GM19238 (cell line): ENCODE measurements around the gene NXPE4.

ENCODE experiments used
- DNase-seq: peaks from one replicate; pipeline ENCODE4 v3.0.0; 2011; ENCODE audit warnings: low spot score; ENCODE audit not compliant: insufficient read length

The NXPE4 gene

DNA sequence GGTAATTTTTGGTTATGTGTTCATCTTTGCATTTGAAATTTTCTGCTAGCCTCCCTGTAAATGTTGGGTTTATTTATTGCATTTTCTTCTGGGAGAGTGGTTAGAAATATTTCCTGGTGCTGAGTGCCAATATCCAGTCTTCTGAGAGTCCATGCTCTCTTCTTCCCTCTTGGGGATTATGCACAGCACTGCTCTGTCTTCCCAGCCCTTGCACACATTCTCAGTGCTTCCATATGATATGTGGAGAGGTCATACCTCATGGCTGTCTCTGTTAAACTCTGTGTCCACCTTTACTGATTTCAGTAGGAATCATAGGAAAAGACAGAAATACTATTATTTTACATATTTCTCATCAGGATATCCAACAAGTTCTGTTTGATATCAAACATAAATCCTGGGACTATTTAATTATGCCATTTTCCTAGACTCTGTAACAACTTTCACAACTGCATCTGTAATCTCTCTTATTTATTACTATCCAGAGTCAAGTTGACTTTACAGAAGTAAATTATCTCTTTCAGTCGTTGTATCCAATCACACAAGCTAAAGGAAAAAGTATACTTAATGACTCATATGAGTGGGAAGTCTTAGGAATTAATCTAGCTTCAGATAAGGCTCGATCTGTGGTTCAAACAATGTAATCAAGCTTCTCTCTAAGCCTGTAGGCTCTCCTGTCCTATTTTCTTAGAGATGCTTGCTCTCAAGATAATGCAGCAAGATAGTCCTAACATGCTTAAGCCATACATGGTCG is 33.2 kb downstream of the NXPE4 start:
- DNase-seq = no peak

DNA sequence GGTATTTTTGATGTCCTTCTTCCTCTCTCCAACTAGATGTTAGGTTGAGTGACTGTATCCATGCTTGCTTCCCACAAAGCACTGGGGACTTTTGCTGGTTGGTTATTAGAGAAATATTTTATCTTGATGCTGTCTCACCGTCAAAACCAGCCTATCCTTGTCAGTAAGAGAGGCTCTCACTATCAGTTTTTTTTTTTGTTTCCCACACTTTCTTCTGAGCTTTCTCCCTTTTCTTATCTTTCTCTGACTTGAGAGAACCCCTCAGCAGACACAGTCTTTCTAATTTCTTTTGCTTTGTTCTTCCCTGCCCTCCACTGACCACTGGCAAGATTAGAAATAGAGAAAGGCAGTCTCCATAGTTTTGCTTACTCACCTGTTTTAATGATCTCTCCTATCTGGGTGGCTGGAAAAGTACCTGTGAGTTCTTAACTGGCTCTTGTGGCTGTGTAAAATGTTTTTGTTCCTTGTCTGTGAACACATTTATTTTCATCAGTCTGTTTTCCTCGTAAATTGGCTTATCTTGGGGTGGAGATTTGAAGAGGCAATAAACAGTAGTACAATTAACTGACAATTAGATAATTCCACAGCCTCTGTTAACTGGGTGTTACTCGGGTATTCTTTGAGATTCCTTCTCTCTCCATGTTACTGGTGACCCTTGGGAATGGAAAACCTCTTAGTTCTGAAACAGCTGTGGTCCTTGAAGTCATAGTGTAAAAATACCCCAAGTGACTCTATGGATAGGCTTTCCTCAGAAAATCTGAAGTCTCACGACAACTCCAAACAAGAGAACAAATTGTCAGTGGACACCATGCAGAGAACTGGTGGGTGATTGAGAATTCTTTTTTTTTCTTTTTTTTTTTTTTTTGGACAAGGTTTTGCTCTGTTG is 35.9 kb downstream of the NXPE4 start, which contains the start of gene NXPE1:
NXPE1 (minus strand) TSS at position 457 of the 886 bp plus-strand sequence. CDS start 8,680 bp downstream, outside the sequence.
- DNase-seq = no peak

DNA sequence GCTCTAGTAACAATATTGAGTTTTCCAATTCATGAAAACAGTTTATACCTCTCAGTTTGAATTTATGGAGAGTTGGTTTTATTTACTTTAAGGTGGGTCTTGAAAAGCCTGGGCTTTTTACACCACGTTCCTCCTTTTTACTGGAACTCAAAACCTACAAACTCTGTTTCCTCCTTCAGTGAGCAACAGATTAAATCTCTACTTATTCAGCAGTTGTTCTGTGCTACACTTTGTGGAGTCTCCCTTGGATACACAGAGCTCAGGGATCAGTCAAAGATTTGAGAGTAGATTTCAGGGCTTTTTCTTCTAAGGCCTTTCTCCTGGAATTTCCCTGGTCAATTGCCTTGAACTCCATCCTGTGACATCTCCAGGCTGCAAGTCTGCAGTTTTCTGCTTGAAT is 39.5 kb downstream of the NXPE4 start:
- DNase-seq = no peak

DNA sequence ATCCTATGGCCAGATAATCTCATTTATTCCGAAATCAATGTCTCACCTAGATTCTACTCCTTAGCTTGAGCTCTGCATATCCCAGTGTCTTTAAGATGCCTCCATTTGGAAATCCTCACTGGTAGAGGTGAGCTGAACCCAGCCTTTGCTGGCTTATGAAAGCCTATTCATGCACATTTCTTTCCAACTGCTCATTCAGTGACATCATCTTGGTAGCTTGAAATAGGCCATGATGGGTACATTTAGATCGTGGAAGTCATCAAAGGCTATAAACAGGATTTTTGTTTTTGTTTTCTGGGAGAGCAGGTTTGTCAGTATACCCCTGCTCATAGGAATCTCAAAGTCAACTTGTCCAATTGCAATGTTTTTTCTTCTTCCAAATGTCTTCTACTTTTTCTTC is 41.9 kb downstream of the NXPE4 start:
- no peak for DNase-seq

DNA sequence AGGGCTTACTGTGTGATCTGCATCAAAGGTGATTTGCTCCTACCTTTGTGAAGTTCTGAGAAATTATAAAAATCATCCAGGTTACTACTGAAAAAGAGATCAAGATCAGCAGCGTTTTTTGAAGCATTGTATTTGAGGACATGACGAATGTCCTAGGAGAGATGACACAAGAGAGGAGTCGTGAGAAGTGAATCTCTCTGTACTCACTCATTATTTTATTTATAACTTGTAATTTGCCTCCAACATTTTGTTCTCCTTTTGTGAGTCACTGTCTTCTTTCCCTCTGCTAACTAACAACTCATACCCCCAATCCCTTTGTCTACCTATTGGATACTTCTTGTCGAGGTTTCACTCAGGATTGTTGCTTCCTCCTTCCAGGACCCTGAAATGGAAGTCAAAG is 44.5 kb downstream of the NXPE4 start:
- DNase-seq = no peak

DNA sequence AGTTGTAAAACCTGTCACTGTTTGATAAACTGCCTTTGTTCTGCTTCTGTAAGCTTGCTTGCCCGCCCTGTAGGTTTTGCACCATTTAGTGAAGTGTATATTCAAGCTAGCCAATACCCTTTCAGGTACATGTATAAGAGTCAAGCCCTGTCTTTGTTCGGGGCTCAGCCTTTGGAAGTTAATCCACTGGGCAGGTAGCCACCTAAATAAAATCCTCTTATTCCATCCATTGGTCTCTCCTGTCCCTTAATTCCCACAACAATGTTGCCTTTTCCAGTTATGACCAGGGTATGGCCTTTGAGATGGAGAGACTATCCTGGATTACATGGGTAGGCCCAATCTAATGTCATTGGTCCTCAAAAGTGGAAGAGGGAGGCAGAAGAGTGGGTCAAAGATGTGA is 69.9 kb downstream of the NXPE4 start:
- DNase-seq = no peak

DNA sequence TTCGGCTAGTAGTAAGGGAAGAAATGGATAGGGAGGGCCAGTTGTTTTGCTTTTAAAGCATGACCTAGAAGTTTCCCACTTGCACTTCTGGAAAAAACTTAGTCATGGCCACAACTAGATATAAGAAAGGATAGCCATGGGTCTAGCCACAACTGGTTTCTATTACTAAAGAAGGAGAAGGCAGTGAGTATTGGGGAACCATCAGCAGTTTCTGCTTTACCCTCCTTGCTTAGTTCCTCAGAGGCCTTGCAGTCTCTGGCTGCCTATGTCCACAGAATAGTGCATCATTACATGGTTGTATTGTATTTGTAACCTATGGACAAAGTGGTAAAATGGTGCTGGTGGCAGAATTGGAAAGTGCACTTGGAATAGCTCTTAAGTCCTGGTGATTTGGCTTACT is 71.5 kb downstream of the NXPE4 start:
- DNase-seq = no peak

DNA sequence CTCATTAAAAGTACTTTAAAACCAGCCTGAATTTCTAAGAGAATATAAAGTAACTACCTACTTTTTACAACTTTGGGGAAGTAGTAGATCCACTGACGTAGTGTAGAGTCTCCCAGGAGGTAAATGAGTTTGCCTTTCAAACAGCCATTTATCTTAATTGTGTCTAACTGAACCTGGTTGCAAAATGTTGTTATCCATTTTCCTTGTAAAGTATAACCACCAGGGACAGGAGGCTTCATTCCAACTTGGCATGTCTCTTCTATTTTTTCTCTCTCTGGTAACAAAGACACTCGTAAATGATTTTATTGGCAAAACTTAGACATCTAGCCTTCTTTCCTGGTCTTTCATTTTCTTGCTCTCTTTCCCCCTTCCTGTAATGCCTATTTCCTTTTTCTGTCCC is 72.8 kb downstream of the NXPE4 start:
- no peak for DNase-seq
